GM20000 (cell line): Measurements from ENCODE around the gene PAEP.

Experiments
- DNase-seq: peaks from one replicate; pipeline ENCODE4 v3.0.0; 2012; ENCODE audit warnings: low spot score
- CTCF ChIP-seq: IDR thresholded peaks from 2 replicates; pipeline ENCODE4 v1.5.1; 2012; ENCODE audit warnings: mild to moderate bottlenecking, control low read depth; ENCODE audit errors: extremely low read depth, missing control alignments

Gene PAEP

GRCh38 chr9:135516132-135516860, 45.3 kb upstream of the PAEP start:
- DNase-seq, result no peak
- no peak for TF ChIP-seq CTCF

GRCh38 chr9:135517407-135517822, 44.1 kb upstream of the PAEP start:
- TF ChIP-seq CTCF, result no peak
- DNase-seq, result no peak

DNA sequence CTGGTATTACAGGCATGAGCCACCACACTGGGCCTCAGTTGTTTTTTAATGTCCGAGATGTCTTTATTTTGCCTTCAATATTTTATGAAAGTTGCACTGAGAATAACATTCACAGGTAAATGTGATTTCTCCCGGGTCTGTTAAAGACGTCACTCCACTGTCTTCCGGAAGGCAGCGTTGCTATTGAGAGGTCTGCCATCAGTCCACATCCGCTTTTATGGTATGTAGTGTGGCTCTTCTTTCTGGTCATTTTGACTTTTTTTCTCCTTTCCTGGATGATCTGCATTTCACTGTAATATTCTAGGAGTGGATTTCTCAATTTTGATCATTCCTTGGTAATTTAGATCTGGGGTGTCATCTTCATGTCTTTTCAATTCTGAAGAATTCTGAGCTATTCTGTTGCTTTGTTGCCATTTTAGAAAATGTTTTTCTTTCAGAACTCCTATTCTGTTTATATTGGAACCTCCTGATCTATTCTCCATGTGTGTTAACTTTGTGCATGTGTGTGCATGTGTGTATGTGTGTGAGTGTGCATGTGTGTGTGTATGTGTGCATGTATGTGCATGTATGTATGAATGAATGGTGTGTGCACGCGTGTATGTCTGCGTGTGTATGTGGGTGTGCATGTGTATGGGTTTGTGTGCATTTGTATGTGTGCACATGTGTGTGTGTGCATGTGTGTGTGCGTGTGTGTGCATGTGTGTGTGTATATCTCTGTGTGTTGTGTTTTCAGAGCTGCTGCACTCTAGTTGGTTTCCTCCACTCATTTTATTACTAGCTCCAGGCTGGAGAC, 42.2 kb upstream of the PAEP start:
- TF ChIP-seq CTCF, result no peak

DNA sequence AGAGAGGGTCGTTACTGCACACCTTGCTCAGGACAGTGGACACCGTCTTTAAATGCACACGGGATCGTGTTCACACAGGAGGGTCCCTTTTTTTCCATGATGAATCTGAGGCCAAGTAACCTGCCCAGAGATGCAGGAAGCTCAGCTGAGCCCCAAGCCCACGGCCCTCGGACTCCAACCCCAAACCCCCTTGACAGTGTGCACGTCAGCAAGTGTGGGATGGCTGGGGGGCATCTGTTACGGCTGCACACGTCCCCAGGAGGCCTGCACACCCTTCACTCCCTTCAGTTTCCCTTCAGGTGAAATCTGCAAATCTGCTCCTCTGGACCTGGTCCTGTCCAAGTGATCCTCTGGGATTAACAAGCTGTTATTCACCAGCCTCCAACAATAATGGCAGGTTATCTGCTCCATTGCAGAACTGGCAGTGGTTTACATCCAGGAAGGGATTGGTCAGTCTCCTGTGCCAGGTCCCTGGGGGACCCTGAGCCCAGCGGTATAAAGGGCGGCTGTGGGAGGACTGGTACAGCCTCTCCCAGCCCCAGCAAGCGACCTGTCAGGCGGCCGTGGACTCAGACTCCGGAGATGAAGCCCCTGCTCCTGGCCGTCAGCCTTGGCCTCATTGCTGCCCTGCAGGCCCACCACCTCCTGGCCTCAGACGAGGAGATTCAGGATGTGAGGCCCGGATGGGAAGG, 40.5 kb upstream of the PAEP start, which contains the start of gene LCN1:
TSS of gene LCN1 (plus strand) at position 525 of the 692 bp plus-strand sequence. CDS start at position 583, 58 bp downstream.
- TF ChIP-seq CTCF, result no peak
- no peak for DNase-seq

More for the DNA sequence above, 42.2 kb upstream of the PAEP start:
- DNase-seq, result no peak

- TF ChIP-seq CTCF, result no peak
These were observed 39.9 kb upstream of the PAEP start for GRCh38 chr9:135521608-135522095.

GRCh38 chr9:135522137-135522877, 39.2 kb upstream of the PAEP start:
- no peak for TF ChIP-seq CTCF
- no peak for DNase-seq

More at GRCh38 chr9:135521608-135522095, 39.9 kb upstream of the PAEP start:
- DNase-seq, result no peak
